ENCODE results near the gene TTLL11.

DNA sequence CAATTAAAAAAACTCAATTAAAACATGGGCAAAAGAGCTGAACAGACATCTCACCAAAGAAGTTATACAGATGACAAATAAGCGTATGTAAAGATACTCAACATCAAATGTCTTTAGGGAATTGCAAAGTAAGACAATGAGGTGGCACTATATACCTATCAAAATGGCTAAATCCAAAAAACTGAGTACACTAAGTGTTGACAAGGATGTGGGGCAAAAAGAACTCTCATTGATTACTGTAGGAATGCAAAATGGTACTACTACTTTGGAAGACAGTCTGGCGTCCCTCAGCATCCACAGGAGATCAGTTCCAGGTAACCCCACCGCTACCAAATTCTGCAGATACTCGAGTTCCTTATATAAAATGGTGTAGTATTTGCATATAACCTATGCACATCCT, 243.6 kb downstream of the TTLL11 start:
- TF ChIP-seq EZH2 (IDR thresholded peaks at IDR 0.05; ENCODE audit: insufficient read depth, low read length): no peak
- TF ChIP-seq, protein P1, sequence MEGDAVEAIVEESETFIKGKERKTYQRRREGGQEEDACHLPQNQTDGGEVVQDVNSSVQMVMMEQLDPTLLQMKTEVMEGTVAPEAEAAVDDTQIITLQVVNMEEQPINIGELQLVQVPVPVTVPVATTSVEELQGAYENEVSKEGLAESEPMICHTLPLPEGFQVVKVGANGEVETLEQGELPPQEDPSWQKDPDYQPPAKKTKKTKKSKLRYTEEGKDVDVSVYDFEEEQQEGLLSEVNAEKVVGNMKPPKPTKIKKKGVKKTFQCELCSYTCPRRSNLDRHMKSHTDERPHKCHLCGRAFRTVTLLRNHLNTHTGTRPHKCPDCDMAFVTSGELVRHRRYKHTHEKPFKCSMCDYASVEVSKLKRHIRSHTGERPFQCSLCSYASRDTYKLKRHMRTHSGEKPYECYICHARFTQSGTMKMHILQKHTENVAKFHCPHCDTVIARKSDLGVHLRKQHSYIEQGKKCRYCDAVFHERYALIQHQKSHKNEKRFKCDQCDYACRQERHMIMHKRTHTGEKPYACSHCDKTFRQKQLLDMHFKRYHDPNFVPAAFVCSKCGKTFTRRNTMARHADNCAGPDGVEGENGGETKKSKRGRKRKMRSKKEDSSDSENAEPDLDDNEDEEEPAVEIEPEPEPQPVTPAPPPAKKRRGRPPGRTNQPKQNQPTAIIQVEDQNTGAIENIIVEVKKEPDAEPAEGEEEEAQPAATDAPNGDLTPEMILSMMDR (IDR thresholded peaks at IDR 0.05; ENCODE audit: insufficient read depth, low read depth, low read length): no peak
